ENCODE results near the gene MAP3K14.

The MAP3K14 gene

DNA sequence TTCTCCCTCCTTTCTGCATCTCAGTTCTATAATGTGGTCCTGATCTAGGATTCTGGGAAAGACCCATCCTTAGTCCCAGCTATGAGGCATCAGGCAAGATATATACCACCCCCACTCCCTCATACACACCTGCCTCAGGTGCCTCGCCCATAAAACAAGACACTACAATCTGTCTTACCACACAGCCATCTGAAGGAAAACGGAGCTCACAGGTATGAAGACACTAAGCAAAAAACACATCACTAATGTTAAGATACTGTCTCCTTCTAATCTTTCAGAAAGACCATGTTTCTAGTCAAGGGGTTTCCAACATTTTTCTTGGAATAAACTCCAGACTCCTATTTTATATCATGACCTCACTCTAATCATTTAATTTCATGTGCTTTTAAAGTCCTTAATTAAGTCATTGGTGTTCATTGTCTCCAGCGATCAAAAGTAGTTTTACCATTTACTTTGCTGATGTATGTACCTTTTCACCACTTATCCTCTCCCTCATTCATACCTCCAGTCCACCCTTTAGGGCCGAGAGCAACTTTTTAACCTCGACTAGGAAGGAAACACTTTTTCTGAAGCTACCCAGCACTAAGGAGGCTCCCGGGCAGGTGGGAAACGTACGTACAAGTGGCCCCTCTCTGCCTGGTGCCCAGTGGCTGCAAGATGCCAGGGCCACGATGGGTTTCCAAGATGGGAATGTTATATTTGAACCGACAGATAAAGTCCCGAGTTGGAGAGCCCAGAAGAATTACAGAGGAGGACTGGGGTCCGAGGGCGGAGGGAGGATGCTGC lies 979 bp downstream of the MAP3K14 start:
- peak overlapping the region; percentile 79 for H3K4me3 Mint-ChIP-seq
- H3K36me3 Mint-ChIP-seq = peaks cover 38% of the 10 kb centered on the region
- no peaks in the 10 kb centered on the region for H3K27me3 Mint-ChIP-seq
- H3K4me1 Mint-ChIP-seq = peaks cover 81% of the 10 kb centered on the region
- H3K27ac Mint-ChIP-seq = peak overlapping the region; percentile 96
- H3K9me3 Mint-ChIP-seq = no peaks in the 10 kb centered on the region
- CTCF ChIA-PET = interaction anchor here (0.7 to 8.3 kb wide), 8 partner anchors 15 to 118 kb away, joined by 3 to 70 read pairs (median 4); no protein-coding TSS in a partner anchor
- peak; percentile 38 for DNase-seq

DNA sequence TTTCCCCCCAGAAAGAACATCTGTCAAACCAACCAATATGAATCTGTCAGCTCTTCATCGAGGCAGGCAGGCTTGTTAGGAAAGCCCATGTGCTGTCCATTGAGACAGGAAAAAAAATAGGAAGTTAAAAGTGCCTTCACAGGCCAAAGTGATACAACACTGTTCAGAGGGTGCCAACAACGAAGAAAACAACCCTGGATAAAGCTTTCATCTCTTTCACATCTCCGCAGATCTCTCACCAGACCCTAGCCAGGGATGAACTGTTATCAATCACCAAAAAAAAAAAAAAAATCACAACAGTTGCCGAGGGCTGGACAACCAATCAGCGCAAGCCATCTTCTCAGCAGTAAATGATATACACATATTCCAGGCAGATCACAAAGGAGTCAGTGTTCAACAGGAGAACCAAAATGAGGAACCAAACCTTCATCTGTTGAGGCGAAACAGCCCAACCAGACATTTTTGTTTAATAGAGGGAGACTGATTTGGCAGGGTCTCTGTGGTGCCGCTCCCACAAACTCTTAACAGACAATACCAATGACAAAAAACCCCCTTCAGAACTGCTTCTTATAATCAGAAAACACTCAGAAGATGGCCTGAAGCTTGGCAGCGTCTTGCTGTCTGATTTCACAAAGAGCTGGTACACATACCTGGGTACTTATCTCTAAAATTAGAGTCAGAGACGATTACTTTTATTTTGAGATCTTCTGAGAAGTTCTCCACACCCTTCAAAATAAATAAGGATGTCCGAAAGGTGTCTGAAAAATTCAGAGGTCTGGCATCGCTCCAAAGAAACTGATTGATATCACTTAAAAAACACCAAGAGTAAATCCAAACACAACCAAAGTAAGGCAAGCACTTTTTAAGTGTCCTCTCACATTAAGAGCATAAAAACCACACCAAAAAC lies 1.8 kb downstream of the MAP3K14 start:
- no peaks in the 10 kb centered on the region for H3K9me3 Mint-ChIP-seq
- H3K27me3 Mint-ChIP-seq = no peaks in the 10 kb centered on the region
- H3K4me1 Mint-ChIP-seq = peaks cover 82% of the 10 kb centered on the region
- peaks cover 45% of the 10 kb centered on the region for H3K36me3 Mint-ChIP-seq
- peak; percentile 28 for DNase-seq
- CTCF ChIA-PET = interaction anchor here (0.6 to 8.3 kb wide), 7 partner anchors 9 to 163 kb away, joined by 3 to 70 read pairs (median 5); no protein-coding TSS in a partner anchor
- peak overlapping the region; percentile 79 for H3K4me3 Mint-ChIP-seq
- H3K27ac Mint-ChIP-seq = peak overlapping the region; percentile 96

DNA sequence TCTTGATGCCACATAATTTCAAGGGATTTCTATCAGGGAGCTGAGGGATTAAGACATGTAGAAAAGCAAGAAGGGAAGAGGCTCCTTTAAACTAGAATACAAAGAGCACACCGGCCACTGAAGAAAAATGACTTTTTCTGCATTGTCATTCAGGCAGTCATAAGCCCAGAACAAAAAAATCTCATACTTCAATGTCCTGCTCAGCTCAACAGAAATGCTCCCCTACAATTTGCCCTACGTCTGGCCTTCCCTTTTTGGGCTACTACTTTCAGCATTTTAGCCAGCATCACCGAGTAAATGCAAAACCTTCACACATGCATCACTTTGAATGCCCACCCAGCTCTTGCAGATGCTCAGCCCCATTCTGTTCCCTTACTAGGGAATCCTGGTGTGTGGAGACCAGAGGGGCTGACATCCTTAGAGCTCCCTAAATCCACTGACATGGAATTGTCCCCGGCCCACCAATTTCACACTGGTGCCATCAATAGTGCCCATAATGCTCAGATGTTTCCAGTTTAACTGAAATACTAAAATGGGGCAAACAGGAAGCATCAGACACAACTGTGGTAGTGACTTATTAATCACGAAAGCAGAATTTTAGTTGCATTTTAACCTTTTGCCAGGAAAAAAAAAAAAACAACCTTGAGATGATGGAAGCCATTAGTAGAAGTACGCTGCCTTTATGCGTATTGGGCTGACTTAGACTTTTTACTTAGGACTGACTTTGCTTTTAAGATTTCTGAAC lies 2.7 kb downstream of the MAP3K14 start:
- CTCF ChIA-PET = interaction anchor here (0.9 to 8.3 kb wide), 5 partner anchors 31 to 162 kb away, joined by 3 to 70 read pairs (median 4); no protein-coding TSS in a partner anchor
- no peaks in the 10 kb centered on the region for H3K9me3 Mint-ChIP-seq
- DNase-seq = no peak
- peaks cover 80% of the 10 kb centered on the region for H3K4me1 Mint-ChIP-seq
- peaks cover 52% of the 10 kb centered on the region for H3K36me3 Mint-ChIP-seq
- H3K4me3 Mint-ChIP-seq = peak overlapping the region; percentile 79
- H3K27me3 Mint-ChIP-seq = no peaks in the 10 kb centered on the region
- H3K27ac Mint-ChIP-seq = peak overlapping the region; percentile 96

DNA sequence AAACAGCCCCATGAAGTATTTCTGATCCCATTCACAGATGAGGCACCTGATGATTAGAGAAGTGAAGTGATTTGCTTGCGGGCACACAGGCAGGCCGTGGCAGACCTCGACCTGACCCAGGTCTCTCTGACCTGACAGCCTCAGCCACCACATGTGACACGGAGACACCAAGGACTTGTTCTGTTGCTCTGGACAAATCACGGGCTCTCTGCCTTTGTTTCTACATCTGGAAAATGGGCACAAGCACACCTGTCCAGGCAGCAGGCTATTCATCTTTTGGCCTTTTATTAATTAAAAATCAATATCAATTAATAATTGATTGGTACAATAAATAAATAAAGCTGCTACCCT lies 3.4 kb downstream of the MAP3K14 start:
- H3K4me3 Mint-ChIP-seq = peak overlapping the region; percentile 79
- no peak for DNase-seq
- H3K27me3 Mint-ChIP-seq = no peaks in the 10 kb centered on the region
- peaks cover 78% of the 10 kb centered on the region for H3K4me1 Mint-ChIP-seq
- CTCF ChIA-PET = interaction anchor here (0.9 to 8.3 kb wide), 6 partner anchors 30 to 161 kb away, joined by 3 to 70 read pairs (median 4); no protein-coding TSS in a partner anchor
- H3K36me3 Mint-ChIP-seq = peaks cover 56% of the 10 kb centered on the region
- H3K27ac Mint-ChIP-seq = peak overlapping the region; percentile 96
- no peaks in the 10 kb centered on the region for H3K9me3 Mint-ChIP-seq

DNA sequence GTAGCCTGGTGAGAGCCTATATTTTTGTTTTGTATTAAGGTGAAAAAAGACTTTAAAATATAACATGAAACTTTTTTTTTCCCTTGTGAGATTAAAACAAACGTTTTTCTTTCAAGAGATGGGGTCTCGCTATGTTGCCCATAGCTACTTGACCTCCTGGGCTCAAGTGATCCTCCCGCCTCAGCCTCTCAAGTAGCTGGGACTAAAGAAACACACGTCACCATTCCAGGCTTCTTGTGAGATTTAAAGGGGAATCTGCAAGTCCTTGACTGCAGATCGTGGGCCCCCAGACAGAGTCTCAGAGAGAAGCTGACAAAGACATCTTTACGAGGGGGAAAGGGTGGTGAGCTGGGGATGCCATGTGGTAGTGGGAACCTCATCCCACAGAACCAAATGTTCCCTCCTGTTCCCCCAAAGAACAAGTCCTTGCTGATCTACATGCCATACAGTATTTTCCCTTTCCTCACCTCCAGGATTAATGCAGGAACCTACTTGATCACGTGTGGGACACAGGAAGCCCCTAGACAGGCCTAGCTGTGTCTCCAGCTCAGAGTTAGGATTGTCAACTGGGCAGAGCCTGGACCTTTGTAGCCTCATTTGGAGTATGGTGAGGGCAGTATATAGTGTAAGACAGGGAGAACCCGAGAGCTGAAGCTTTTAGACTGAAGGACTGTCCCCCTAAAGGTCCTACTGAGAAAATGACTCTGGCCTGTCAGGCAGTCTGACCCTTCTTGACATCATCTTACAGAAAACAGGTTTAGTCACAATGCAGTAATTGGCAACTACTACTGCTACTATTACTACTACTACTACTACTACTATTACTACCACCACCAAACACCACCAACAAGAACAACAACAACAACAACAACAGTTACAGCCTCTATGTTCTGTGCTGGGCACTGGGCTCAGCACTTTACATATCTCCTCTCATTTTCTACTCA lies 4.1 kb downstream of the MAP3K14 start:
- Mint-ChIP-seq H3K9me3 (no peaks in the 10 kb centered on the region), H3K36me3 (peaks cover 63% of the 10 kb centered on the region), H3K4me3 (peak overlapping the region; percentile 74), H3K27me3 (no peaks in the 10 kb centered on the region), H3K27ac (peak overlapping the region; percentile 96), H3K4me1 (peaks cover 78% of the 10 kb centered on the region)
- DNase-seq = peak; percentile 34
- CTCF ChIA-PET = interaction anchor here (0.6 to 8.3 kb wide), 11 partner anchors 10 to 161 kb away, joined by 3 to 70 read pairs (median 3); no protein-coding TSS in a partner anchor

DNA sequence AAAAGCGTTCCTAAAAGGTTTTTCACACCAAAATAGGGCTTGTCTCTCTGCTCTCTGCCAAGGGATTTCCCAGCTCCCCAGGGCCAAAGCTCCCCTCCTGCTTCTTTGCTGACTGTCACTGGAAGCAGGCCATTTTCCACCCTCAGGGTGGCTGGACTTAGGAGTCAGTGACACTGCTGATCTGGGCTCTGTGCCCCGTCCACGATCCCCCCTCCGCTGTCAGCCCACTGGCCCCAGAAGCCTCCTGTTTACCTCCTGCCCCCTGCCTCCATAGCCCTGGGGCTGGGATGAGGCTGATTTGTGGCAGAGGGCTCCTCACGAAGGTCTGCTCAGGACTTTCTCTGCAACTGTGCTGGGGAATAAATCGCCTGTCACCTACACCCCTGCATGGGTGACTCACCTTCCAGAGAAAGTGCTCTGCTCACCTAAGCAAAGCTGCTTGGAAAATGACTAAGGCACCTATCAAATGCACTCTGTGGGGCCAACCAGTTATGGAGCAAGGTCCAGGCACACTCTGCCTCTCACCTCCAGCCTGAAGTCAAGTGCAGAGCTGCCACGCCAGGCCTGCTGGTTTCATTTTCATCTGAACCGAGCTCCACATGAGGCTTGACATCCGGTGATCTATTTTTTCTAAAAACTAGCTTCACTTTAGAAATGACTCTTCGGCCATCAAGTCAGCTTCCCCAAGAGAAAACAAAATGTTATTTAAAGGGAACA lies 4.9 kb downstream of the MAP3K14 start:
- no peaks in the 10 kb centered on the region for H3K27me3 Mint-ChIP-seq
- peaks cover 68% of the 10 kb centered on the region for H3K36me3 Mint-ChIP-seq
- CTCF ChIA-PET = interaction anchor here (0.6 to 8.3 kb wide), 13 partner anchors 9 to 160 kb away, joined by 3 to 70 read pairs (median 3); no protein-coding TSS in a partner anchor
- H3K4me1 Mint-ChIP-seq = peaks cover 78% of the 10 kb centered on the region
- peak overlapping the region; percentile 74 for H3K4me3 Mint-ChIP-seq
- no peaks in the 10 kb centered on the region for H3K9me3 Mint-ChIP-seq
- DNase-seq = peak; percentile 88
- peak overlapping the region; percentile 96 for H3K27ac Mint-ChIP-seq

DNA sequence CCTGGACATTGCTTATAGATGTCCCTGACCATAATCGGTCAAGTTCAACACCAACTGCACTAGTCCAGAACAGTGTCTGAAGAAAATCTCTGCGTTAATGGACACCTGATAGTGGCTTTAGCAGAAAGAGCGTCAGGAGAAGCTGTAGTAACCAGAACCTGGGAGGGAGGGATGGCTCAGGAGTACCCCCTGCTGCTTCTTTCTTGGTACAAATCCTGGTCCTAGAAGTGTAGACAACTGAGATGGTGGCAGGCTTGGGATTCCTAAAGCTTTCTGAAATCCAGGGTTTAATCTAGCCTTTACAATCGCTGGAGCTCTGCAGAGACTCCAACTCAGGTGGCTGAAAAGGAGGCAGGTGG lies 5.4 kb downstream of the MAP3K14 start:
- H3K9me3 Mint-ChIP-seq = no peaks in the 10 kb centered on the region
- H3K36me3 Mint-ChIP-seq = peaks cover 71% of the 10 kb centered on the region
- H3K27ac Mint-ChIP-seq = peak overlapping the region; percentile 96
- CTCF ChIA-PET = interaction anchor here (0.6 to 8.3 kb wide), 9 partner anchors 9 to 91 kb away, joined by 3 to 70 read pairs (median 9); no protein-coding TSS in a partner anchor
- peaks cover 81% of the 10 kb centered on the region for H3K4me1 Mint-ChIP-seq
- peak overlapping the region; percentile 74 for H3K4me3 Mint-ChIP-seq
- no peak for DNase-seq
- no peaks in the 10 kb centered on the region for H3K27me3 Mint-ChIP-seq

DNA sequence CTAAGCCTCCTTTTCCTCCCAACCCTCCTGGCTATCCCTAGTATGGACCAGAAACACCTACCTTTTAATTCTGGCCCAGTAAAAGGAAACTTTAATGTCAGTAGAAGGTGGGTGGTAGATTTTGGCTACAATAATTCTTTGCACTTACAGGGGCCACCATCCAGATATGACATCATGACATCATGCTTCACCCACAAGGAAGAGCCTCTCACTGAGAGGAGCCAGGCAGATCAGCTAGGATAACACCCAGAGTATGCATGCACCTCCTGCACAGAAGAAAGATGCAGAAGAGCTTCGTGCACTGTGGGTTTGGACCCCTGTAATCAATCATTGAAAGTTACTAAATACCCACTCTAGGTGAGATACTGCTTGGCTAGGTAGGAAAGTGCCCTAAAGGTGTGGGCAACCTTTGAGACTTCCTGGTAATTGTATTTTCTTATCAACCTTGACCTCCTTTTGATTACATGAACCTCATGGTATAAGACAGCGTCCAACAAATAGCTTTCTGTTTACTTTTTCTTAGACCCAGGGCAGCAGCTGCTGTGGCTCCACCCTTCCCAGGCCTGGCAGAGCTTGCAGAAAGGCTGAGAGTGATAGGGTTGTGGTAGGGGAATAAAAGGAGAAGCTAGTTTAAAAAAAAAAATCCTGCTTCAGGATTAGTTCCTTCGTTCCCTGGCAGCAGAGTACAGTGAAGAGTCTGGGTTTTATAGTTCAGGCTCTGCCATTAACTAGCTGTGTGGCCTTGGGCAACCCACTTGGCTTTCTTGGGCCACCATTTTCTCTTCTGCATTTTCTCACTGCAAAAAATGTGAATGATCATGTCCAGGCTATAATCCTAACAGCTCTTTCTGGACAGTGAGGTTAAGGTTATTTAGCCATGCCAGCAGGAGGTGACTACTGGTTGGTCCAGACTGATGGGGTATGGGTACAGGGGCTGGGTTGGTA lies 6.2 kb downstream of the MAP3K14 start:
- Mint-ChIP-seq H3K4me1 (peaks cover 87% of the 10 kb centered on the region), H3K27ac (peak overlapping the region; percentile 96), H3K36me3 (peaks cover 72% of the 10 kb centered on the region), H3K4me3 (peak overlapping the region; percentile 74), H3K27me3 (no peaks in the 10 kb centered on the region), H3K9me3 (no peaks in the 10 kb centered on the region)
- CTCF ChIA-PET = interaction anchor here (0.6 to 8.3 kb wide), 8 partner anchors 8 to 91 kb away, joined by 3 to 70 read pairs (median 10); no protein-coding TSS in a partner anchor
- DNase-seq = peak; percentile 34

DNA sequence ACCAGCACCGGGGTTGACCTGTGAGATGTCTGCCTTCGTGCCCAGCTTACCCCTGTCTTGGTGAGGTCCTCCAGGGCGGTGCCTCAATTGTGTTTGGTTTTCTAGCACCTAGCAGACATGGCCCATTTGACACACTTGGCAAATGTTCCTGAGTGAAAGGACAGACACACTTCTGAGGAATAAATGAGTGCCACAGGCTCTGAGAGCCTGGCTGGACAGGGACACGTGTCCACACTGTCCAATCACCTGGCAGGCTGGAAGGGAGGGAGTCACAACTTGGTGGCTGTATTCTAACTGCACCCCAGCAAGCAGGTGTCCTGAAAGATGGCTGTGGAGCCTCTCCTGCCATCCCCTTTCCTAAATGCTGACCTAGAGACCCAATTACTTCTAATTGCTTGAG lies 7.4 kb downstream of the MAP3K14 start:
- Mint-ChIP-seq H3K9me3 (no peaks in the 10 kb centered on the region), H3K4me1 (peaks cover 85% of the 10 kb centered on the region), H3K36me3 (peaks cover 68% of the 10 kb centered on the region), H3K4me3 (no peak overlapping the region), H3K27me3 (no peaks in the 10 kb centered on the region), H3K27ac (no peak overlapping the region)
- CTCF ChIA-PET = interaction anchor here (1.3 to 1.6 kb wide), 2 partner anchors 15 to 79 kb away, joined by 3 to 4 read pairs; no protein-coding TSS in a partner anchor
- DNase-seq = no peak

DNA sequence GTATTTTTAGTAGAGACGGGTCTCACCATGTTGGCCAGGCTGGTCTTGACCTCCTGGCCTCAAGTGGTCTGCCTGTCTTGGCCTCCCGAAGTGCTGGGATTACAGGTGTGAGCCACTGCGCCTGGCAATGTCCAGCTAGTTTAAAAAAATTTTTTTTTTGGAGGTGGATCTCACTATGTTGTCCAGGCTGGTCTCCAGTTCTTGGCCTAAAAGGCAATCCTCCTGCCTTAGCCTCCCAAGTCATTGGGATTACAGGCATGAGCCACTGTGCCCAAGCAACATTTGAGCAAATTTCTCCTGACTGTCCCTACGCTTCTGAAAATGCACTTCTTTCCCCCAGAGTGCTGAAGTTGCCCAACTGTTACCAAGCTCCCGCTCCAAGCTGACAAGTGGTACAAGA lies 8.0 kb downstream of the MAP3K14 start:
- Mint-ChIP-seq H3K36me3 (peaks cover 66% of the 10 kb centered on the region), H3K4me3 (no peak overlapping the region)
- CTCF ChIA-PET = interaction anchor here (1.3 to 2.6 kb wide), 3 partner anchors 8 to 79 kb away, joined by 3 to 10 read pairs (median 4); partner anchors contain the start of gene MAP3K14

DNA sequence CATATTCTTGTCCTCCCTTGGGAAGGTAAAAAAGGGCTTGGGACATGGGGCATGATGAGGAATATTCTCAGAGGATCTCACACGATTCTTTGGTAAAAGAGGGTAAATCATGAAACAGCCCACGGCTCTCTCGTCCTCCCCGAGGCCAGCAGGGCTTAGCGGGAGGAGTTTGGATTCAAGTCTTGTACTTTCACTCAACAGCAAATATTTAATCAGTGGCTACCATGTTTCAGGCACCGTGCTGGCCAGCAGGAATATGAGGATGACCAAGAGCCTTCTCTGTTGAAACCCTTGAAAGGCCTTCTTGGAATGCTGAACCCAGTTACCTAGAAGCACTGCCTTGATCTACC lies 8.8 kb downstream of the MAP3K14 start:
- Mint-ChIP-seq H3K27ac (peak overlapping the region; percentile 90), H3K27me3 (no peaks in the 10 kb centered on the region), H3K4me1 (peaks cover 83% of the 10 kb centered on the region), H3K9me3 (no peaks in the 10 kb centered on the region), H3K4me3 (no peak overlapping the region), H3K36me3 (peaks cover 60% of the 10 kb centered on the region)
- no peak for DNase-seq
- CTCF ChIA-PET = interaction anchor here (1.6 to 2.6 kb wide), 2 partner anchors 9 to 13 kb away, joined by 4 to 10 read pairs; partner anchors contain the start of gene MAP3K14

More for the DNA sequence above, 8.0 kb downstream of the MAP3K14 start:
- DNase-seq = no peak
- Mint-ChIP-seq H3K27ac (no peak overlapping the region), H3K9me3 (no peaks in the 10 kb centered on the region), H3K4me1 (peaks cover 84% of the 10 kb centered on the region), H3K27me3 (no peaks in the 10 kb centered on the region)

Measured in activated naive CD4-positive, alpha-beta T cell treated with anti-CD3 and anti-CD28 coated beads, Interleukin-2, amount 10 ng/mL, durations not matched to agents 7 days and 5 days (primary cell).